Suprapubic skin (tissue), 4 donors: ENCODE measurements around the gene GRAMD1A.

Experiments
- POLR2A ChIP-seq, 2 donors: fragments of 450-650 bp; IDR thresholded peaks; one replicate each; pipeline ENCODE4 v1.6.1; 2017; ENCODE audit warnings: antibody characterized with exemption in 2 of 2, mild to moderate bottlenecking in 2 of 2, moderate library complexity in 2 of 2
- POLR2AphosphoS5 ChIP-seq, 3 donors: sonication (generic); formaldehyde crosslinking; IDR thresholded peaks; one replicate each; pipeline ENCODE4 v1.6.1; 2017; ENCODE audit warnings: antibody characterized with exemption in 3 of 3
- TF ChIP-seq, protein P1 (sequence below), 2 donors: fragments of 200-600 bp in 1 of 2; fragments of 450-650 bp in 1 of 2; sonication (generic) in 1 of 2; IDR thresholded peaks; one replicate each; pipeline ENCODE4 v1.5.1; 2016 to 2019; ENCODE audit warnings: antibody characterized with exemption in 2 of 2, mild to moderate bottlenecking in 1 of 2, moderate library complexity in 1 of 2

GRCh38 chr19:35013820-35014754, 14.0 kb downstream of the GRAMD1A start:
- TF ChIP-seq POLR2A (IDR thresholded peaks at IDR 0.05) (no peak), POLR2AphosphoS5 (IDR thresholded peaks at IDR 0.05) (no peak)
- TF ChIP-seq, protein P1, sequence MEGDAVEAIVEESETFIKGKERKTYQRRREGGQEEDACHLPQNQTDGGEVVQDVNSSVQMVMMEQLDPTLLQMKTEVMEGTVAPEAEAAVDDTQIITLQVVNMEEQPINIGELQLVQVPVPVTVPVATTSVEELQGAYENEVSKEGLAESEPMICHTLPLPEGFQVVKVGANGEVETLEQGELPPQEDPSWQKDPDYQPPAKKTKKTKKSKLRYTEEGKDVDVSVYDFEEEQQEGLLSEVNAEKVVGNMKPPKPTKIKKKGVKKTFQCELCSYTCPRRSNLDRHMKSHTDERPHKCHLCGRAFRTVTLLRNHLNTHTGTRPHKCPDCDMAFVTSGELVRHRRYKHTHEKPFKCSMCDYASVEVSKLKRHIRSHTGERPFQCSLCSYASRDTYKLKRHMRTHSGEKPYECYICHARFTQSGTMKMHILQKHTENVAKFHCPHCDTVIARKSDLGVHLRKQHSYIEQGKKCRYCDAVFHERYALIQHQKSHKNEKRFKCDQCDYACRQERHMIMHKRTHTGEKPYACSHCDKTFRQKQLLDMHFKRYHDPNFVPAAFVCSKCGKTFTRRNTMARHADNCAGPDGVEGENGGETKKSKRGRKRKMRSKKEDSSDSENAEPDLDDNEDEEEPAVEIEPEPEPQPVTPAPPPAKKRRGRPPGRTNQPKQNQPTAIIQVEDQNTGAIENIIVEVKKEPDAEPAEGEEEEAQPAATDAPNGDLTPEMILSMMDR (IDR thresholded peaks at IDR 0.05) = no peak
